GM19452 (cell line): ENCODE results near the gene MST1.

ENCODE experiments used
- ATAC-seq: cut with Tn5 transposase; IDR thresholded peaks from one replicate; pipeline ENCODE4 v1.9.1; 2021; ENCODE audit not compliant: unreplicated experiment

MST1 gene

GRCh38 chr3:49638445-49638844 lies 50.8 kb downstream of the MST1 start:
- ATAC-seq = no peak

- ATAC-seq = no peak
Observed at GRCh38 chr3:49636883-49637609, 52.2 kb downstream of the MST1 start.

GRCh38 chr3:49634736-49635135 lies 54.5 kb downstream of the MST1 start:
- no peak for ATAC-seq
